ENCODE results near the gene PDF.

Gene PDF

GRCh38 chr16:69338557-69339288 lies 8.3 kb upstream of the PDF start:
- DNase-seq, result no peak

GRCh38 chr16:69334696-69335095 lies 4.3 kb upstream of the PDF start:
- DNase-seq, result no peak

GRCh38 chr16:69329369-69330285 lies 761 bp downstream of the PDF start:
- DNase-seq, result no peak

GRCh38 chr16:69328854-69329316 lies 1.5 kb downstream of the PDF start:
- no peak for DNase-seq

- DNase-seq, result no peak
Observed at GRCh38 chr16:69327585-69328310, 2.6 kb downstream of the PDF start.

GRCh38 chr16:69326172-69326873 lies 4.1 kb downstream of the PDF start:
- no peak for DNase-seq

- DNase-seq, result no peak
Observed at GRCh38 chr16:69325784-69326171, 4.6 kb downstream of the PDF start.

- no peak for DNase-seq
Observed at GRCh38 chr16:69324585-69325253, 5.7 kb downstream of the PDF start.

- DNase-seq, result no peak
Observed at GRCh38 chr16:69324013-69324531, 6.3 kb downstream of the PDF start.

- DNase-seq, result no peak
Observed at GRCh38 chr16:69323415-69323814, 7.0 kb downstream of the PDF start.

- no peak for DNase-seq
Observed at GRCh38 chr16:69322343-69322742, 8.0 kb downstream of the PDF start.

- DNase-seq, result no peak
Observed at GRCh38 chr16:69321080-69321479, 9.3 kb downstream of the PDF start.

GRCh38 chr16:69320740-69321073 lies 9.7 kb downstream of the PDF start:
- no peak for DNase-seq

- no peak for DNase-seq
Observed at GRCh38 chr16:69319826-69320739, 10.3 kb downstream of the PDF start.

GRCh38 chr16:69319381-69319780 lies 11.0 kb downstream of the PDF start:
- DNase-seq, result no peak

GRCh38 chr16:69318911-69319289 lies 11.5 kb downstream of the PDF start:
- no peak for DNase-seq

GRCh38 chr16:69318177-69318910 lies 12.0 kb downstream of the PDF start:
- DNase-seq, result no peak

GRCh38 chr16:69316595-69317034 lies 13.8 kb downstream of the PDF start:
- no peak for DNase-seq

- DNase-seq, result no peak
Observed at GRCh38 chr16:69315486-69316311, 14.7 kb downstream of the PDF start.
